ENCODE results near the gene SYNE1. TPM values are rescaled to one million over a fixed set of nuclear protein-coding genes. Genes with fewer than 3 reads are reported as not detected.
A peak's percentile ranks its signal among the peaks of the same experiment; 100 is the strongest.

SYNE1 gene
- total RNA-seq, 1 donor from 2014 or later: 43.8 TPM

DNA sequence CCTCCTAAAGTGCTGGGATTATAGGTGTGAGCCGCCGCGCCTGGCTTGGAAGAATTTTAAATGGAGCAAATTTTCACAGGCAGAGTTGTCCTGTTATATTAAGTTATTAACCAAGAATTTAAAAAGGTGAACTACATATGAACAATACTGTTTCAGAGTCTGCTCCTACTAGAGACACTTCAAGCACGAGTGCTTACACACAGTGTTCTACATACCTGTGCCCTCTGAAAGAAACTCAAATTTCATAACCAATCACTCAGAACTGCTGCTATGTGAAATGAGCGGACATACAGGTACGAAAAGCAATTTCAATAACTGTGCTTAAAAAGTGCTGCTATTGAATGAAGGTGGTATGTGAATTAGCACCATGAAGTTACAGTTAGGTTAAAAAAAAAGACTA, 262.0 kb downstream of the SYNE1 start:
- TF ChIP-seq, protein P1, sequence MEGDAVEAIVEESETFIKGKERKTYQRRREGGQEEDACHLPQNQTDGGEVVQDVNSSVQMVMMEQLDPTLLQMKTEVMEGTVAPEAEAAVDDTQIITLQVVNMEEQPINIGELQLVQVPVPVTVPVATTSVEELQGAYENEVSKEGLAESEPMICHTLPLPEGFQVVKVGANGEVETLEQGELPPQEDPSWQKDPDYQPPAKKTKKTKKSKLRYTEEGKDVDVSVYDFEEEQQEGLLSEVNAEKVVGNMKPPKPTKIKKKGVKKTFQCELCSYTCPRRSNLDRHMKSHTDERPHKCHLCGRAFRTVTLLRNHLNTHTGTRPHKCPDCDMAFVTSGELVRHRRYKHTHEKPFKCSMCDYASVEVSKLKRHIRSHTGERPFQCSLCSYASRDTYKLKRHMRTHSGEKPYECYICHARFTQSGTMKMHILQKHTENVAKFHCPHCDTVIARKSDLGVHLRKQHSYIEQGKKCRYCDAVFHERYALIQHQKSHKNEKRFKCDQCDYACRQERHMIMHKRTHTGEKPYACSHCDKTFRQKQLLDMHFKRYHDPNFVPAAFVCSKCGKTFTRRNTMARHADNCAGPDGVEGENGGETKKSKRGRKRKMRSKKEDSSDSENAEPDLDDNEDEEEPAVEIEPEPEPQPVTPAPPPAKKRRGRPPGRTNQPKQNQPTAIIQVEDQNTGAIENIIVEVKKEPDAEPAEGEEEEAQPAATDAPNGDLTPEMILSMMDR (IDR thresholded peaks at IDR 0.05; ENCODE audit: unreplicated experiment): no peak
- DNase-seq (ENCODE audit: low spot score, unreplicated experiment): no peak
- Mint-ChIP-seq H3K36me3 (ENCODE audit: insufficient read depth) (peaks cover 20% of the 10 kb centered on the region), H3K4me1 (ENCODE audit: low read depth) (peaks cover 16% of the 10 kb centered on the region), H3K27me3 (no peaks in the 10 kb centered on the region), H3K4me3 (ENCODE audit: low read depth) (no peak overlapping the region), H3K9me3 (ENCODE audit: low read depth) (no peaks in the 10 kb centered on the region), H3K27ac (no peak overlapping the region)

DNA sequence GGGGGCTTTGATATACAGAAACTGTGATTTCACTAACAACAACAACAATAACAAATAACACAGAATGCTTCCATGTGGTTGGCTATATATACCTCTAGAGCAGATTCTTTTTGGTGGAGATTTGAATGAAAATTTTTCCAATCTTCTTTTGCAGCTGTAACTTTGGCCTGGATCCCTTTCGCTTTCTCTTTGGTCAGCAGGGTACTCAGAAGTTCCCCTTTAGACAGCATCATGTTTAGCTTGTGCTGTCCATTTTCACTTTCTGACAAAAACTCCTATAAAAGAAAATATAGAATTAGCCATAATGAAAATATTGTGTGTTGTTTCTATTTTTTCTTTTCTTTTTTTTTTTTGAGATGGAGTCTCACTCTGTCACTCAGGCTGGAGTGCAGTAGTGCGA, 264.2 kb downstream of the SYNE1 start:
- TF ChIP-seq, protein P1 (IDR thresholded peaks at IDR 0.05; ENCODE audit: unreplicated experiment): no peak
- Mint-ChIP-seq H3K4me3 (ENCODE audit: low read depth) (no peak overlapping the region), H3K4me1 (ENCODE audit: low read depth) (peaks cover under 1% of the 10 kb centered on the region), H3K27ac (no peak overlapping the region), H3K27me3 (no peaks in the 10 kb centered on the region), H3K9me3 (ENCODE audit: low read depth) (no peaks in the 10 kb centered on the region), H3K36me3 (ENCODE audit: insufficient read depth) (peaks cover 20% of the 10 kb centered on the region)
- no peak for DNase-seq (ENCODE audit: low spot score, unreplicated experiment)

DNA sequence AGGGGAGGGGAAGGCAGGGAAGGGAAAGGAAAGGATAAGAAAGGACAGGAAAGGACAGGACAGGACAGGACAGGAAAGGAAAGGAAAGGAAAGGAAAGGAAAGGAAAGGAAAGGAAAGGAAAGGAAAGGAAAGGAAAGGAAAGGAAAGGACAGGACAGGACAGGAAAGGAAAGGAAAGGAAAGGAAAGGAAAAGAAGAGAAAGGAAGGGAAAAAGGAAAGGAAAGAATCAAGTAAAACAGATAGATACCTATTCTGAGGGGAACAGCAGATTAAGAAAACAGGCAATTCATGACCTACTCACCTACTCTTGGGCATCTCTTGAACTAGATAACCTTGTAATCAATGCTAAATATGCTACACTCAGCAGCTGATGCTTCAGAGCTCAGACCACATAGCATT, 265.4 kb downstream of the SYNE1 start:
- TF ChIP-seq, protein P1 (IDR thresholded peaks at IDR 0.05; ENCODE audit: unreplicated experiment): no peak
- Mint-ChIP-seq H3K4me3 (ENCODE audit: low read depth) (no peak overlapping the region), H3K36me3 (ENCODE audit: insufficient read depth) (peaks cover 23% of the 10 kb centered on the region), H3K9me3 (ENCODE audit: low read depth) (no peaks in the 10 kb centered on the region), H3K27ac (no peak overlapping the region), H3K4me1 (ENCODE audit: low read depth) (no peaks in the 10 kb centered on the region), H3K27me3 (no peaks in the 10 kb centered on the region)
- DNase-seq (ENCODE audit: low spot score, unreplicated experiment): no peak

- Mint-ChIP-seq H3K27ac (peak overlapping the region; percentile 42), H3K9me3 (ENCODE audit: low read depth) (no peaks in the 10 kb centered on the region), H3K27me3 (no peaks in the 10 kb centered on the region), H3K36me3 (ENCODE audit: insufficient read depth) (peaks cover 22% of the 10 kb centered on the region), H3K4me1 (ENCODE audit: low read depth) (no peaks in the 10 kb centered on the region), H3K4me3 (ENCODE audit: low read depth) (no peak overlapping the region)
- no peak for DNase-seq (ENCODE audit: low spot score, unreplicated experiment)
- TF ChIP-seq, protein P1 (IDR thresholded peaks at IDR 0.05; ENCODE audit: unreplicated experiment): no peak
These were observed 268.2 kb downstream of the SYNE1 start for GRCh38 chr6:152368751-152369624.

GRCh38 chr6:152364866-152365265, 272.3 kb downstream of the SYNE1 start:
- no peaks in the 10 kb centered on the region for H3K9me3 Mint-ChIP-seq (ENCODE audit: low read depth)
- no peaks in the 10 kb centered on the region for H3K4me1 Mint-ChIP-seq (ENCODE audit: low read depth)
- no peak overlapping the region for H3K4me3 Mint-ChIP-seq (ENCODE audit: low read depth)
- peaks cover 21% of the 10 kb centered on the region for H3K36me3 Mint-ChIP-seq (ENCODE audit: insufficient read depth)
- no peaks in the 10 kb centered on the region for H3K27me3 Mint-ChIP-seq
- TF ChIP-seq, protein P1 (IDR thresholded peaks at IDR 0.05; ENCODE audit: unreplicated experiment): no peak
- no peak for DNase-seq (ENCODE audit: low spot score, unreplicated experiment)
- no peak overlapping the region for H3K27ac Mint-ChIP-seq
